K562 (cell line): ENCODE results near the gene GSDME. TPM values are rescaled to one million over a fixed set of nuclear protein-coding genes. Genes with fewer than 3 reads are reported as not detected.

Experiments used
- ATAC-seq: fragments of 200-7000 bp; cut with Tn5 transposase; 3 replicates; pipeline ENCODE4 v1.9.1; 2020; ENCODE audit warnings: moderate library complexity
- BruUV-seq: library from RNA; stranded (reverse); fragments of 400-500 nt; replicated peaks from 2 replicates; lab custom pipeline; 2021; lab: Mats Ljungman, UMichigan
- CTCF ChIA-PET: fragments of 300-600 bp; formaldehyde crosslinking; extraction: SDS; loops from one replicate; lab custom pipeline; 2021; ENCODE audit warnings: low intra/inter-chr PET ratio; lab: Yijun Ruan, JAX
- POLR2A ChIA-PET: fragments of 300-600, 350-650 bp; sonication (Branson Sonifier 250); formaldehyde crosslinking; extraction: SDS; loops from one replicate; lab custom pipeline; 2021; ENCODE audit warnings: antibody characterized with exemption, inconsistent platforms; lab: Yijun Ruan, JAX
- DNase-seq, 4 experiments: peaks; one replicate each; pipeline versions ENCODE4 v3.0.0 to v3.0.0-alpha.2; 2011 to 2018; ENCODE audit warnings: low spot score in 3 of 4, mixed read lengths in 3 of 4; ENCODE audit errors: extremely low read depth in 1 of 4
- FAIRE-seq: peaks from 2 replicates; lab custom pipeline; 2011; peaks lifted over from hg19 to GRCh38; lab: Jason Lieb, UNC
- H2AFZ ChIP-seq: 2 replicates; pipeline ENCODE4 v1.6.0; 2011; ENCODE audit warnings: low read depth, low read length, control low read depth, inconsistent platforms
- H3K27ac ChIP-seq: fragments of 200-600 bp; 3 replicates; pipeline ENCODE4 v1.8.0; 2011; ENCODE audit warnings: low read depth, mild to moderate bottlenecking, control low read depth, inconsistent platforms, low read length, moderate library complexity, mixed read lengths; ENCODE audit errors: extremely low read depth
- H3K27me3 ChIP-seq, 2 experiments: fragments of 300-600 bp in 1 of 2; 2 replicates in 1 of 2; 3 replicates in 1 of 2; pipeline versions ENCODE4 v1.6.0 to v1.8.0; 2011; ENCODE audit warnings: inconsistent platforms in 2 of 2, low read length in 2 of 2, mild to moderate bottlenecking in 1 of 2, mixed read lengths in 1 of 2, moderate library complexity in 1 of 2; ENCODE audit not compliant: control insufficient read depth in 2 of 2, insufficient read depth in 2 of 2
- H3K36me3 ChIP-seq: fragments of 300-600 bp; 3 replicates; pipeline ENCODE4 v1.8.0; 2011; ENCODE audit warnings: mild to moderate bottlenecking, low read length, inconsistent platforms; ENCODE audit not compliant: control insufficient read depth, insufficient read depth
- H3K4me1 ChIP-seq, 2 experiments: fragments of 200-600 bp in 1 of 2; replicated peaks in 1 of 2; 2 replicates in 1 of 2; 3 replicates in 1 of 2; pipeline versions ENCODE4 v1.5.1 to v1.8.0; 2011; ENCODE audit warnings: inconsistent platforms in 2 of 2, low read length in 2 of 2, mild to moderate bottlenecking in 1 of 2, mixed read lengths in 1 of 2, moderate library complexity in 1 of 2; ENCODE audit not compliant: control insufficient read depth in 2 of 2, insufficient read depth in 2 of 2
- H3K4me2 ChIP-seq: 2 replicates; pipeline ENCODE4 v1.6.1; 2011; ENCODE audit warnings: low read length, control low read depth, inconsistent platforms, mixed read lengths; ENCODE audit not compliant: insufficient read depth
- H3K4me3 ChIP-seq: fragments of 200-600 bp; sonication (generic), shearing (Covaris generic); 2 replicates; pipeline ENCODE4 v1.5.1; 2016; ENCODE audit warnings: control low read depth, inconsistent platforms
- H3K79me2 ChIP-seq: fragments of 200-600 bp; 3 replicates; pipeline ENCODE4 v1.8.0; 2011; ENCODE audit warnings: low read length, inconsistent platforms; ENCODE audit not compliant: control insufficient read depth, insufficient read depth
- H3K9ac ChIP-seq, 2 experiments: 2 replicates each; pipeline versions ENCODE4 v1.6.0 to v1.6.1; 2011; ENCODE audit warnings: low read depth in 2 of 2, low read length in 2 of 2, control low read depth in 1 of 2, inconsistent platforms in 1 of 2, mild to moderate bottlenecking in 1 of 2, mixed read lengths in 1 of 2; ENCODE audit not compliant: insufficient read depth in 1 of 2
- H3K9me1 ChIP-seq: one replicate; pipeline ENCODE4 v1.6.0; 2011; ENCODE audit warnings: inconsistent platforms, mild to moderate bottlenecking, low read length, moderate library complexity; ENCODE audit not compliant: control insufficient read depth, insufficient read depth
- H3K9me3 ChIP-seq: replicated peaks from 2 replicates; pipeline ENCODE4 v1.5.1; 2011; ENCODE audit warnings: low read depth, low read length, inconsistent platforms; ENCODE audit not compliant: control insufficient read depth, insufficient read depth
- H4K20me1 ChIP-seq: replicated peaks from 2 replicates; pipeline ENCODE4 v1.6.1; 2011; ENCODE audit warnings: low read length, inconsistent platforms, mixed read lengths; ENCODE audit not compliant: control insufficient read depth, insufficient read depth
- RBM39 ChIP-seq: fragments of 200-400 bp; formaldehyde crosslinking; optimal IDR thresholded peaks from 2 replicates; pipeline ENCODE3; 2018; ENCODE audit warnings: low read depth, low read length
- TOE1 ChIP-seq, 2 experiments: fragments of 450-650 bp in 1 of 2; sonication (generic) in 1 of 2; formaldehyde crosslinking in 1 of 2; IDR thresholded peaks; 2 replicates each; pipeline versions ENCODE4 v1.7.1 to v1.8.0; 2016 to 2022; ENCODE audit warnings: borderline replicate concordance in 2 of 2, mild to moderate bottlenecking in 2 of 2, antibody characterized with exemption in 1 of 2, inconsistent platforms in 1 of 2, low read depth in 1 of 2, missing genetic modification reagents in 1 of 2, moderate library complexity in 1 of 2
- WGBS: fragments of 100-300 bp; shearing (Covaris generic); methylation state at CpG from one replicate; pipeline ENCODE4 v1.1.6; 2016; ENCODE audit warnings: low coverage, mixed read lengths; ENCODE audit not compliant: insufficient coverage; ENCODE audit errors: missing lambda C conversion rate; 5-methylcytosine and 5-hydroxymethylcytosine counted together
- in situ Hi-C: fragments of 300-500 bp; cut with MboI; formaldehyde crosslinking; loops from 4 replicates; pipeline ENCODE4 v1.15.0; 2018; ENCODE audit warnings: inconsistent platforms, mixed read lengths
- intact Hi-C: fragments of 100-400 bp; cut with micrococcal nuclease; formaldehyde crosslinking; loops from 2 replicates; pipeline ENCODE4 v1.14.2; 2022
- polyA plus RNA-seq, 8 experiments: library from polyadenylated mRNA; depleted of rRNA in 4 of 8; stranded (reverse) in 5 of 8; unstranded in 3 of 8; fragments of >200 nt; fragmentation: Nextera tagmentation in 2 of 8; fragmentation: Illumina TruSeq in 1 of 8; extraction: Ambion mirVana in 2 of 8; extraction: Trizol in 1 of 8; gene quantifications; 2 replicates each; pipeline versions ENCODE4 v1.2.1 to v1.2.3, GENCODE V29; 2011 to 2014; ENCODE audit warnings: inconsistent platforms in 1 of 8, missing spikeins in 1 of 8
- total RNA-seq, 7 experiments: library from RNA; depleted of rRNA in 6 of 7; stranded (reverse); fragments of >200 nt in 6 of 7; fragmentation: Illumina TruSeq in 2 of 7; extraction: Trizol in 2 of 7; gene quantifications; 2 replicates each; pipeline versions ENCODE4 v1.2.1 to v1.2.3, GENCODE V29; 2011 to 2021; ENCODE audit warnings: low replicate concordance in 1 of 7
- TF ChIP-seq, protein P1 (sequence below): fragments of 450-650 bp; formaldehyde crosslinking; IDR thresholded peaks from 2 replicates; pipeline ENCODE4 v1.4.0; 2020; ENCODE audit warnings: mild to moderate bottlenecking, mixed read lengths
- TF ChIP-seq, protein P2 (sequence below): sonication (generic); formaldehyde crosslinking; IDR thresholded peaks from 2 replicates; pipeline ENCODE4 v1.5.0; 2020; ENCODE audit warnings: missing genetic modification reagents
- TF ChIP-seq, protein P3 (sequence below): fragments of 200-400 bp; formaldehyde crosslinking; IDR thresholded peaks from 2 replicates; pipeline ENCODE4 v1.6.1; 2017; ENCODE audit warnings: mild to moderate bottlenecking, low read depth, low read length, moderate library complexity
- TF ChIP-seq, protein P4 (sequence below): fragments of 450-650 bp; IDR thresholded peaks from 2 replicates; pipeline ENCODE4 v1.6.1; 2016; ENCODE audit warnings: missing biosample characterization, missing genetic modification characterization

Gene GSDME
- total and polyA plus RNA-seq, 9 of the 15 experiments (the other 6 are each of a cell fraction or from before 2014, with no cell fraction given) = 0.37 to 1.9 (median 0.62) TPM

DNA sequence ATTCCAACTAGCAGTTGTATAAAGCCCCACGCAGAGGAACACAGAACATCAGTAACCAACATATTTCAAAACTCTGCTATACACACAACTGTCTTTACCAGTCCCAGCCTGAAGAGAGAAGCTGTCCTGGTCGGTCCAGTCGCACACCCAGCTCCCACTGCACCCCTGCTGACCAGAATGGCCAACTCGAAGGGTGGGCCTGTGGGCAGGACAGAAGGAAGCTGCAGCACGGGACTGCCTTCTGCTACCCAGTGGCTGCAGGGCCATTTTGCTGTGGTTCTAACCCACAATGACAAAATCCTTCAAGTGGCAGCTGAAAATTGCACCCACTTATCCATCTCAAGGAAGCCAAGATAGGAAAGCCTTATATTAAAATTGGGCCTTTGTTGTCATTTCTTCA, 48.2 kb downstream of the GSDME start:
- in situ Hi-C loops (no loop called here), intact Hi-C loops (no loop called here)
- Histone ChIP-seq H2AFZ (no peak overlapping the region), H3K4me3 (no peak overlapping the region), H4K20me1 (no peaks in the 10 kb centered on the region), H3K79me2 (no peaks in the 10 kb centered on the region), H3K9me1 (no peaks in the 10 kb centered on the region), H3K36me3 (no peaks in the 10 kb centered on the region), H3K27ac (no peak overlapping the region), H3K4me2 (no peak overlapping the region), H3K27me3 (peaks cover 0 to 9% of the 10 kb centered on the region in 2 experiments; a peak in 2 of 5 replicates), H3K9ac (no peak overlapping the region), H3K9me3 (no peaks in the 10 kb centered on the region), H3K4me1 (peaks cover 0 to 3% of the 10 kb centered on the region in 2 experiments; a peak in 1 of 5 replicates)
- CTCF ChIA-PET = no interaction called here
- no peak for ATAC-seq
- POLR2A ChIA-PET = interaction anchor here (0.8 kb wide), 1 partner anchor 302 kb away, joined by 3 read pairs; no protein-coding TSS in a partner anchor
- BruUV-seq = no TSS peak
- no peak for DNase-seq
- no peak for FAIRE-seq
- 10% methylated on average over 5 of the region's 5 CpGs for WGBS
- TF ChIP-seq, protein P1, sequence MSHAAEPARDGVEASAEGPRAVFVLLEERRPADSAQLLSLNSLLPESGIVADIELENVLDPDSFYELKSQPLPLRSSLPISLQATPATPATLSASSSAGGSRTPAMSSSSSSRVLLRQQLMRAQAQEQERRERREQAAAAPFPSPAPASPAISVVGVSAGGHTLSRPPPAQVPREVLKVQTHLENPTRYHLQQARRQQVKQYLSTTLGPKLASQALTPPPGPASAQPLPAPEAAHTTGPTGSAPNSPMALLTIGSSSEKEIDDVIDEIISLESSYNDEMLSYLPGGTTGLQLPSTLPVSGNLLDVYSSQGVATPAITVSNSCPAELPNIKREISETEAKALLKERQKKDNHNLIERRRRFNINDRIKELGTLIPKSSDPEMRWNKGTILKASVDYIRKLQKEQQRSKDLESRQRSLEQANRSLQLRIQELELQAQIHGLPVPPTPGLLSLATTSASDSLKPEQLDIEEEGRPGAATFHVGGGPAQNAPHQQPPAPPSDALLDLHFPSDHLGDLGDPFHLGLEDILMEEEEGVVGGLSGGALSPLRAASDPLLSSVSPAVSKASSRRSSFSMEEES (CRISPR knock-in tag) = no peak
- TF ChIP-seq, protein P2, sequence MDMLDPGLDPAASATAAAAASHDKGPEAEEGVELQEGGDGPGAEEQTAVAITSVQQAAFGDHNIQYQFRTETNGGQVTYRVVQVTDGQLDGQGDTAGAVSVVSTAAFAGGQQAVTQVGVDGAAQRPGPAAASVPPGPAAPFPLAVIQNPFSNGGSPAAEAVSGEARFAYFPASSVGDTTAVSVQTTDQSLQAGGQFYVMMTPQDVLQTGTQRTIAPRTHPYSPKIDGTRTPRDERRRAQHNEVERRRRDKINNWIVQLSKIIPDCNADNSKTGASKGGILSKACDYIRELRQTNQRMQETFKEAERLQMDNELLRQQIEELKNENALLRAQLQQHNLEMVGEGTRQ (CRISPR knock-in tag) = no peak
- TF ChIP-seq TOE1 (IDR thresholded peaks at IDR 0.05; ENCODE audit: borderline replicate concordance) (no peak), TOE1 (CRISPR knock-in tag; IDR thresholded peaks at IDR 0.05; ENCODE audit: borderline replicate concordance, low read depth) (no peak), RBM39 (no peak)
- TF ChIP-seq, protein P3, sequence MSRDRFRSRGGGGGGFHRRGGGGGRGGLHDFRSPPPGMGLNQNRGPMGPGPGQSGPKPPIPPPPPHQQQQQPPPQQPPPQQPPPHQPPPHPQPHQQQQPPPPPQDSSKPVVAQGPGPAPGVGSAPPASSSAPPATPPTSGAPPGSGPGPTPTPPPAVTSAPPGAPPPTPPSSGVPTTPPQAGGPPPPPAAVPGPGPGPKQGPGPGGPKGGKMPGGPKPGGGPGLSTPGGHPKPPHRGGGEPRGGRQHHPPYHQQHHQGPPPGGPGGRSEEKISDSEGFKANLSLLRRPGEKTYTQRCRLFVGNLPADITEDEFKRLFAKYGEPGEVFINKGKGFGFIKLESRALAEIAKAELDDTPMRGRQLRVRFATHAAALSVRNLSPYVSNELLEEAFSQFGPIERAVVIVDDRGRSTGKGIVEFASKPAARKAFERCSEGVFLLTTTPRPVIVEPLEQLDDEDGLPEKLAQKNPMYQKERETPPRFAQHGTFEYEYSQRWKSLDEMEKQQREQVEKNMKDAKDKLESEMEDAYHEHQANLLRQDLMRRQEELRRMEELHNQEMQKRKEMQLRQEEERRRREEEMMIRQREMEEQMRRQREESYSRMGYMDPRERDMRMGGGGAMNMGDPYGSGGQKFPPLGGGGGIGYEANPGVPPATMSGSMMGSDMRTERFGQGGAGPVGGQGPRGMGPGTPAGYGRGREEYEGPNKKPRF = no peak
- TF ChIP-seq, protein P4, sequence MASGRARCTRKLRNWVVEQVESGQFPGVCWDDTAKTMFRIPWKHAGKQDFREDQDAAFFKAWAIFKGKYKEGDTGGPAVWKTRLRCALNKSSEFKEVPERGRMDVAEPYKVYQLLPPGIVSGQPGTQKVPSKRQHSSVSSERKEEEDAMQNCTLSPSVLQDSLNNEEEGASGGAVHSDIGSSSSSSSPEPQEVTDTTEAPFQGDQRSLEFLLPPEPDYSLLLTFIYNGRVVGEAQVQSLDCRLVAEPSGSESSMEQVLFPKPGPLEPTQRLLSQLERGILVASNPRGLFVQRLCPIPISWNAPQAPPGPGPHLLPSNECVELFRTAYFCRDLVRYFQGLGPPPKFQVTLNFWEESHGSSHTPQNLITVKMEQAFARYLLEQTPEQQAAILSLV (tag) = no peak
